ENCODE measurements around the gene FBXW5. TPM values are rescaled to one million over a fixed set of nuclear protein-coding genes. Genes with fewer than 3 reads are reported as not detected.

The FBXW5 gene, protein sequence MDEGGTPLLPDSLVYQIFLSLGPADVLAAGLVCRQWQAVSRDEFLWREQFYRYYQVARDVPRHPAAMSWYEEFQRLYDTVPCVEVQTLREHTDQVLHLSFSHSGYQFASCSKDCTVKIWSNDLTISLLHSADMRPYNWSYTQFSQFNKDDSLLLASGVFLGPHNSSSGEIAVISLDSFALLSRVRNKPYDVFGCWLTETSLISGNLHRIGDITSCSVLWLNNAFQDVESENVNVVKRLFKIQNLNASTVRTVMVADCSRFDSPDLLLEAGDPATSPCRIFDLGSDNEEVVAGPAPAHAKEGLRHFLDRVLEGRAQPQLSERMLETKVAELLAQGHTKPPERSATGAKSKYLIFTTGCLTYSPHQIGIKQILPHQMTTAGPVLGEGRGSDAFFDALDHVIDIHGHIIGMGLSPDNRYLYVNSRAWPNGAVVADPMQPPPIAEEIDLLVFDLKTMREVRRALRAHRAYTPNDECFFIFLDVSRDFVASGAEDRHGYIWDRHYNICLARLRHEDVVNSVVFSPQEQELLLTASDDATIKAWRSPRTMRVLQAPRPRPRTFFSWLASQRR
- total RNA-seq (2022; extraction: Qiagen RNA extraction; ENCODE audit: low read depth): 67.1 to 97.1 TPM (median 91.2 TPM) in 5 replicates

DNA sequence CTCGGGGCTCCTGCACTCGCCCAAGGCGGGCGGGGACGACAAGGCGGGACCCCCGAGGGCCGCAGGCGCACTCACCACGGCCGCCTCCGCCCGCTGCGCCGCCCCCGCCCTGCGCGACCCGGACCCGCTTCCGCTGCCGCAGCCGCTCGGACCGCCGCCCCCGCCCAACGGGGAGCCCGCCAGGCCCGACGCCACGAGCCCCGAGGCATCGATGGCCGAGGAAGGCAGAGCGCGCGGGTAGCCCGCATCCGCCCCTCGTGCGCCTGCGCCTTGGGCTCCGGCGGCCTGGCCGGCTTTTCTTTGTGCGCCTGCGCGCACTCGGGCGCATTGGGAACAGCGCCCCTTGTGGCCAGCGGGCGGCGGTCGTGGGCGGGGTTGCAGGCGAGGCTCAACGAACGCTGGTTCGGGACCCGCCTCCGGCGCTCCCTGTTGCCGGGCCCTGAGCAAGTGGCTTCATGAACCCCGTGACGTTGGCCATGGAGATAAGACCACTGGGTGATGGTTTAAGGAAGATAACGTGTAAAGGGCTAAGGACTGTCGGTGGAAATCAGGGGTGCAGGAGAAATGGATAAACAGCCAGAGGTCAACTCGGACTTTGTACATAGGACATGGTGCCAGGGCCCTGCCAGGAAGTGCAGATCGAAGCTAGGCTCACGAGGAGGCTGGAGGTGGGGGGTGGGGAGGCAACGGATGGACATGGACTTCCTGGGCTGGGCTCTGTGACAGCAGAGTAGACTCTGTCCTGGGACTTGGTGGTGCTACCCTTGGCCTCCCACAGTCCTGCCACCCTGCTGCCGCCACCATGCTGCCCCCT is at the start of gene FBXW5, which contains the start of gene C8G:
TSS of gene FBXW5 (minus strand) at position 220 of the 814 bp plus-strand sequence. CDS start 655 bp downstream, outside the sequence.
TSS of gene C8G (plus strand) at position 725 of the 814 bp plus-strand sequence. CDS start at position 803, 78 bp downstream.

DNA sequence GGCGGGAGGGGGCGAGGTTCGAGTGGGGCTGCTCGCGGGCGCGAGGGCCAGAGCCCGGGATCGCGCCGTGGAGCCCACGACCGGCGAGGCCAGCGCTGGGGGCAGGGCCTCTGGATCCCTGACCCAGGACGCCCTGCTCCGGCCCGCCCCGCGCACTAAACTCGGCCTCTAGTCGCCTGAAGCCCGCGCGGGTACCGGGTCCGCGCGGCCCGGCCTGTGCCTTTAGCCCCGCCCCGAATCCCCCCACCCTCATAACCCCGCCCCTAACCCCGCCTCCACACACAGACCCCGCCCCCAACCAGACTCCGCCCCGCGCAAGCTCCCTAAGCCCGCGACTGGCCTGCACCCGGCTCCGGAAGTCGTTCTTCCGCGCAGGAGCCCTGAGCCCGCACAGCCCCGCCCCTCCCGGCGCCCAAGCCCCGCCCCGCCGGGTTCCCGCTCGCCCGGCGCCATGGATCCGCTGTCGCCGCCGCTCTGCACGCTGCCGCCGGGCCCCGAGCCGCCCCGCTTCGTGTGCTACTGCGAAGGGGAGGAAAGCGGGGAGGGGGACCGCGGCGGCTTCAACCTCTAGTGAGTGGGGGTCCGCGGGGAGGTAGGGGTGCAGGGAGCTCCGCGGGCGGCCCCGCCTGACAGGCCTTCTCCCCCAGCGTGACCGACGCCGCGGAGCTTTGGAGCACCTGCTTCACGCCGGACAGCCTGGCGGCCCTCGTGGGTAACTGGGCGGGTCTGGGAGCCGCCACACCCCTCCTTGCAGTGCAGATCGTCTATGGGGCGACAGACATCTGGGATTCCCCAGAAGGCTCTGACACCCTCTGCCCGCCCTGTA is 47.7 kb upstream of the FBXW5 start, which contains the start of gene PAXX:
TSS of gene PAXX (plus strand) at position 430 of the 826 bp plus-strand sequence. CDS start at position 452, 22 bp downstream.

DNA sequence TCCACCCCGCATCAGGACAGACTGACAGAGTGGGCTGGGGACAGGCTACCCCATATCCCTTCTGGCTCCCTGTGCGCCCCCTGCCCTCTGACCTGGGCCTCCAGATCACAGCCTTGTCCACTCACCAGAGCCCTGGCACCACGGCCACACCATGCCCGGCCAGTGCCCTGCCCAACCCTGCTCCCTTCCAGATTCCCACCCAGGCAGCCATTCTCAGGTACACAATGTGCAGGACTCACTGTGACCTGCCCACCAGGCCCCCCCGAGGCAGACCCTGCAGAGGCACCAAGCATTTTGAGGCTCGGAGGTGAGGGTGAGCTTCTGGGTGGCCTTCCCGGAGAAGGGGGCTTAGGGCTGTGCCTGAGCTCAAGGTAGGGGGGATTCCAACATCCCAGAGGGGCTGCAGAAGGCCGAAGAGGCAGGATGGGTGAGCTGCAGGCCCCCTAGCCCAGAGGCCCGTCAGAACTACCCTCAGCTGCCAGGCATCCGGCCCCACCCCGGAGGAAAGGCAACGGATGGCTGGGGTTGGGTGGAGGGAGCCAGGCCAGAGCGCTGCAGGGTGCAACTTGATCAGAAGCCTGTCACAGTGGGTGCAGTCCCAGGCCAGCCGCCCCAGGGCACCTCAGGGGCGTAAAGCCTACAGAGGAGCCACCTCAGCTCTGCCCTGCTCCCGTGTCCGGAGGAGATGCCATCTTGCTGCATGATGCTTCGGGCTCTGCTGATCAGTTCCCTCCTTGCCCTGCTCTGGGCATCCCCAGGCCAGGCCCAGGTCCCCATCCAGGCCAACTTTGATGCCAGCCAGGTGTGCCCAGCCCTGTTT is 37.9 kb upstream of the FBXW5 start, which contains the start of gene LCNL1:
TSS of gene LCNL1 (plus strand) at position 762 of the 820 bp plus-strand sequence. CDS start 594 bp downstream, outside the sequence.

DNA sequence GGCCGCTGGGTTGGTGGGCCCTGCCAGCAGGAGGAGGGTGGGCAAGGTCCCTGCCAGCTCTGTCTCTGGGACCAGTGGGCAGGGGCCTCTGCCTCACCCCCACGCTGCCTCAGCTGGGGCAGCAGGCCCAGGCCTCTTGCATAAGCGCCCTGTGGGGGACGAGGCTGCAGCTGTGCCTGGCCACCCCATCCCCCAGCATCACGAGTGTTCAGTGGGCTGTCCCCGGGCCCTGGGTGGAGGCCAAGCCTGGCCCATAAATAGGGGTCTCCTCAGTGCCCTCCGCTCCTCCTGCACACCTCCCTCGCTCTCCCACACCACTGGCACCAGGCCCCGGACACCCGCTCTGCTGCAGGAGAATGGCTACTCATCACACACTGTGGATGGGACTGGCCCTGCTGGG is 32.7 kb upstream of the FBXW5 start, which contains the start of gene PTGDS:
TSS of gene PTGDS (plus strand) at position 282 of the 400 bp plus-strand sequence. CDS start at position 357, 75 bp downstream.

DNA sequence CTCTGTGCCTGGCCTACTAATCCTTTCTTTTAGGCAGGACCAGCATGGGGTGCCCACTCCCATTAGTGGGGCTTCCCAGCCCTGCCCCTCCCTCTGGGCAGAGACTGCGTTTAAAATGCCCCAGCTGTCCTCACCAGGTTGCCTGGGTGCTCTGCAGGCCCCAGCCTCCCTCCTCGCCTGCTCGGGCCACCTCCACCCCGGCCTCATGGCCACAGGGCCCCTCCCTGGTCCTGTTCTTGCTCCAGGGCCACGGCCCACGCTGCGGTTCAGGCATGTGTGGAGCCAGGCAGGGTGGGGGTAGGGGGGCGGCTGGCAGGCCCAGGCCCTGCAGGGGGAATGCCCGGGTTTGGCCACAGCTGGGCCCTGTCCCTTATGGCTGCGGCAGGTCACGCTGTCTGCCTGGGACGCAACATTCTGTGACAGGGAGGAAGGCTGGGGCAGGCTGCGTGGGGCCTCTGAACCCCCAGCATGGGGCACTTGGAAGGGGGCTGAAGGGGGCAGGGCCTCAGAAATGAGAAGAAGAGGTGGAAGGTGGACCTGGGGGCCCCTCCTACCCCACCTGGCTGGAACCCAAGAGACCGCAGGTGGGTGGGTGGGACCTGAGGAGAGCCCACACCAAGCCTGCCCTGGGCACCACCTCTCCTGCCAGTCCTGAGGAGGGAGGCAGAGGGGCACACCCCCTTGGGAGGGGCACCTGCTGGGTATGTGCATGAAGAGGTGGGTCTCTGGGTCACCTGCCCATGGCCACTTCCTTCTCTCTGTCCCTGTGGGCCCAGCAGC is 7.2 kb upstream of the FBXW5 start, which contains the start of gene LCN12:
TSS of gene LCN12 (plus strand) at position 733 of the 780 bp plus-strand sequence. CDS start 55 bp downstream, outside the sequence.

Other genes with a start within 250 kb of the FBXW5 start
- gene DIPK1B, start 232.2 kb downstream of the FBXW5 start, total RNA-seq (2022; extraction: Qiagen RNA extraction; ENCODE audit: low read depth): 7.1 to 10.2 TPM (median 8.0 TPM) in 5 replicates
- not detected in 5 replicates for gene LCN10, start 201.8 kb downstream of the FBXW5 start, total RNA-seq (2022; extraction: Qiagen RNA extraction; ENCODE audit: low read depth)
- not detected in 5 replicates for gene LCN6, start 196.2 kb downstream of the FBXW5 start, total RNA-seq (2022; extraction: Qiagen RNA extraction; ENCODE audit: low read depth)
- gene LCN8, start 186.5 kb downstream of the FBXW5 start, total RNA-seq (2022; extraction: Qiagen RNA extraction; ENCODE audit: low read depth): not detected in 5 replicates
- not detected in 5 replicates for gene LCN15, start 180.2 kb downstream of the FBXW5 start, total RNA-seq (2022; extraction: Qiagen RNA extraction; ENCODE audit: low read depth)
- gene TMEM141, start 153.4 kb downstream of the FBXW5 start, total RNA-seq (2022; extraction: Qiagen RNA extraction; ENCODE audit: low read depth): 64.9 to 72.6 TPM (median 70.3 TPM) in 5 replicates
- 0.10 to 0.34 TPM (median 0.26 TPM) in 5 replicates for gene CCDC183, start 148.4 kb downstream of the FBXW5 start, total RNA-seq (2022; extraction: Qiagen RNA extraction; ENCODE audit: low read depth)
- 65.6 to 91.8 TPM (median 82.0 TPM) in 5 replicates for gene RABL6, start 136.8 kb downstream of the FBXW5 start, total RNA-seq (2022; extraction: Qiagen RNA extraction; ENCODE audit: low read depth)
- gene AJM1, start 102.3 kb downstream of the FBXW5 start, total RNA-seq (2022; extraction: Qiagen RNA extraction; ENCODE audit: low read depth): 3.2 to 4.8 TPM (median 3.8 TPM) in 5 replicates
- gene PHPT1, start 95.3 kb downstream of the FBXW5 start, total RNA-seq (2022; extraction: Qiagen RNA extraction; ENCODE audit: low read depth): 270 to 314 TPM (median 281 TPM) in 5 replicates
- gene MAMDC4, start 92.4 kb downstream of the FBXW5 start, total RNA-seq (2022; extraction: Qiagen RNA extraction; ENCODE audit: low read depth): 1.8 to 5.4 TPM (median 4.1 TPM) in 5 replicates
- 440 to 480 TPM (median 443 TPM) in 5 replicates for gene EDF1, start 78.4 kb downstream of the FBXW5 start, total RNA-seq (2022; extraction: Qiagen RNA extraction; ENCODE audit: low read depth)
- 42.4 to 76.5 TPM (median 63.8 TPM) in 5 replicates for gene TRAF2, start 58.2 kb downstream of the FBXW5 start, total RNA-seq (2022; extraction: Qiagen RNA extraction; ENCODE audit: low read depth)
- gene C8G, start 505 bp upstream of the FBXW5 start, total RNA-seq (2022; extraction: Qiagen RNA extraction; ENCODE audit: low read depth): 0.71 to 1.5 TPM (median 1.1 TPM) in 5 replicates
- gene LCN12, start 7.5 kb upstream of the FBXW5 start, total RNA-seq (2022; extraction: Qiagen RNA extraction; ENCODE audit: low read depth): 0.95 to 1.9 TPM (median 1.4 TPM) in 5 replicates
- gene PTGDS, start 32.8 kb upstream of the FBXW5 start, total RNA-seq (2022; extraction: Qiagen RNA extraction; ENCODE audit: low read depth): 0.28 to 0.37 TPM (median 0.33 TPM) in 3 of 5 replicates, not detected in the others
- gene LCNL1, start 38.3 kb upstream of the FBXW5 start, total RNA-seq (2022; extraction: Qiagen RNA extraction; ENCODE audit: low read depth): 0.02 to 0.10 TPM (median 0.05 TPM) in 3 of 5 replicates, not detected in the others
- gene PAXX, start 47.7 kb upstream of the FBXW5 start, total RNA-seq (2022; extraction: Qiagen RNA extraction; ENCODE audit: low read depth): 44.8 to 86.6 TPM (median 72.0 TPM) in 5 replicates
- gene CLIC3, start 51.8 kb upstream of the FBXW5 start, total RNA-seq (2022; extraction: Qiagen RNA extraction; ENCODE audit: low read depth): 2.2 to 2.7 TPM (median 2.6 TPM) in 5 replicates
- gene ABCA2, start 83.5 kb upstream of the FBXW5 start, total RNA-seq (2022; extraction: Qiagen RNA extraction; ENCODE audit: low read depth): 19.3 to 29.0 TPM (median 25.8 TPM) in 5 replicates
- 0.12 TPM in 1 of 5 replicates, not detected in the others for gene FUT7, start 87.3 kb upstream of the FBXW5 start, total RNA-seq (2022; extraction: Qiagen RNA extraction; ENCODE audit: low read depth)
- 43.4 to 83.2 TPM (median 74.9 TPM) in 5 replicates for gene NPDC1, start 101.4 kb upstream of the FBXW5 start, total RNA-seq (2022; extraction: Qiagen RNA extraction; ENCODE audit: low read depth)
- gene ENTPD2, start 109.3 kb upstream of the FBXW5 start, total RNA-seq (2022; extraction: Qiagen RNA extraction; ENCODE audit: low read depth): 0.67 to 0.95 TPM (median 0.82 TPM) in 5 replicates
- gene SAPCD2, start 125.8 kb upstream of the FBXW5 start, total RNA-seq (2022; extraction: Qiagen RNA extraction; ENCODE audit: low read depth): 15.1 to 29.3 TPM (median 23.8 TPM) in 5 replicates
- gene UAP1L1, start 132.8 kb upstream of the FBXW5 start, total RNA-seq (2022; extraction: Qiagen RNA extraction; ENCODE audit: low read depth): 10.5 to 16.3 TPM (median 11.5 TPM) in 5 replicates
- gene MAN1B1, start 142.2 kb upstream of the FBXW5 start, total RNA-seq (2022; extraction: Qiagen RNA extraction; ENCODE audit: low read depth): 44.5 to 52.7 TPM (median 47.9 TPM) in 5 replicates
- gene DPP7, start 170.0 kb upstream of the FBXW5 start, total RNA-seq (2022; extraction: Qiagen RNA extraction; ENCODE audit: low read depth): 73.1 to 121 TPM (median 107 TPM) in 5 replicates
- gene GRIN1, start 194.4 kb upstream of the FBXW5 start, total RNA-seq (2022; extraction: Qiagen RNA extraction; ENCODE audit: low read depth): 0.10 to 0.62 TPM (median 0.57 TPM) in 5 replicates
- gene LRRC26, start 225.3 kb upstream of the FBXW5 start, total RNA-seq (2022; extraction: Qiagen RNA extraction; ENCODE audit: low read depth): 0.26 to 1.5 TPM (median 1.0 TPM) in 5 replicates
- not detected in 5 replicates for gene TMEM210, start 227.3 kb upstream of the FBXW5 start, total RNA-seq (2022; extraction: Qiagen RNA extraction; ENCODE audit: low read depth)
- 24.3 to 40.2 TPM (median 35.5 TPM) in 5 replicates for gene ANAPC2, start 243.8 kb upstream of the FBXW5 start, total RNA-seq (2022; extraction: Qiagen RNA extraction; ENCODE audit: low read depth)
- 108 to 146 TPM (median 135 TPM) in 5 replicates for gene SSNA1, start 243.9 kb upstream of the FBXW5 start, total RNA-seq (2022; extraction: Qiagen RNA extraction; ENCODE audit: low read depth)